Measurements from ENCODE around the gene EIF1AD.
"Not testable (repeated sequence)": the region's sequence is repeated elsewhere in the genome, so short reads cannot be mapped to it uniquely, and the experiment has no call there.

GRCh38 chr11:65950711-65951110, 51.2 kb downstream of the EIF1AD start:
- not testable (repeated sequence) for TF ChIP-seq CTCF (IDR thresholded peaks at IDR 0.05); POLR2AphosphoS5 (IDR thresholded peaks at IDR 0.05); EP300 (IDR thresholded peaks at IDR 0.05); POLR2A (IDR thresholded peaks at IDR 0.05; ENCODE audit: low read depth)
